Measurements from ENCODE around the gene KCNQ4. TPM values are rescaled to one million over a fixed set of nuclear protein-coding genes. Genes with fewer than 3 reads are reported as not detected.

KCNQ4 gene
- total RNA-seq, 1 experiment from 2014 or later = 1.4 TPM

GRCh38 chr1:40750451-40750908 is 33.1 kb upstream of the KCNQ4 start:
- H4K5ac ChIP-seq (ENCODE audit: insufficient read length, low read depth, low read length) = no peak overlapping the region
- no peak overlapping the region for H2BK15ac ChIP-seq (ENCODE audit: low read depth, low read length)
- H4K8ac ChIP-seq (replicated peaks; ENCODE audit: insufficient read length, low read depth, low read length) = no peak overlapping the region
- H2BK5ac ChIP-seq (ENCODE audit: insufficient read length, low read length) = no peak overlapping the region
- no peaks in the 10 kb centered on the region for H3K9me3 ChIP-seq (ENCODE audit: control insufficient read depth, low read depth, low read length)
- H2BK12ac ChIP-seq (ENCODE audit: insufficient read length, low read depth, low read length) = no peak overlapping the region
- no peak overlapping the region for H3K4me3 Mint-ChIP-seq
- no peak overlapping the region for H3K4ac ChIP-seq (ENCODE audit: low read depth, low read length)
- no peak overlapping the region for H3T11ph ChIP-seq (ENCODE audit: low read length)
- no peaks in the 10 kb centered on the region for H3K79me2 ChIP-seq (ENCODE audit: insufficient read depth, low read length)
- no peak overlapping the region for H2AK5ac ChIP-seq (ENCODE audit: insufficient read length, low read length)
- no peaks in the 10 kb centered on the region for H3K4me1 ChIP-seq (ENCODE audit: insufficient read depth, low read length)
- no peaks in the 10 kb centered on the region for H4K20me1 ChIP-seq (ENCODE audit: control insufficient read depth, insufficient read depth, insufficient read length)
- H3K27ac ChIP-seq (ENCODE audit: insufficient read length, low read depth, low read length) = no peak overlapping the region
- H3K27ac Mint-ChIP-seq = no peak overlapping the region
- no peaks in the 10 kb centered on the region for H3K23me2 ChIP-seq (ENCODE audit: insufficient read length, low read depth, low read length, poor library complexity, severe bottlenecking)
- no peak for TF ChIP-seq CTCF (conservative IDR thresholded peaks at IDR 0.05)
- no peaks in the 10 kb centered on the region for H3K9me3 Mint-ChIP-seq
- H3K36me3 Mint-ChIP-seq (ENCODE audit: insufficient read depth in 1 of 3, low read depth in 3 of 3) = peaks cover 22 to 89% (median 78%) of the 10 kb centered on the region in 3 experiments; a peak in 6 of 7 replicates
- no peak overlapping the region for H4K91ac ChIP-seq (ENCODE audit: insufficient read length, low read depth, low read length)
- H2BK120ac ChIP-seq (ENCODE audit: low read depth, low read length, poor library complexity, severe bottlenecking) = no peak overlapping the region
- H3K27me3 Mint-ChIP-seq (ENCODE audit: low read depth) = no peaks in the 10 kb centered on the region
- H3K4me2 ChIP-seq (ENCODE audit: insufficient read depth, insufficient read length, low read length) = no peak overlapping the region
- no peak overlapping the region for H3K56ac ChIP-seq (ENCODE audit: insufficient read length, low read depth, low read length)
- no peak overlapping the region for H3K18ac ChIP-seq (ENCODE audit: insufficient read length, low read depth, low read length)
- H2BK20ac ChIP-seq (ENCODE audit: low read depth, low read length, poor library complexity, severe bottlenecking) = no peak overlapping the region
- H3K23ac ChIP-seq (ENCODE audit: insufficient read length, low read depth, low read length) = no peak overlapping the region
- H3K27me3 ChIP-seq (ENCODE audit: insufficient read depth, low read length) = no peaks in the 10 kb centered on the region
- H3K79me1 ChIP-seq (ENCODE audit: insufficient read depth, low read depth, low read length, poor library complexity, severe bottlenecking) = no peaks in the 10 kb centered on the region
- 0 out of 4 replicates have a peak, but pooled peaks cover 0 to 3% of the 10 kb centered on the region in 2 experiments for H3K4me1 Mint-ChIP-seq
- no peak overlapping the region for H3K14ac ChIP-seq (ENCODE audit: insufficient read depth, low read length)
- H3K9ac ChIP-seq (ENCODE audit: extremely low read depth, insufficient read length, low read length) = no peak overlapping the region
- WGBS (ENCODE audit: extremely low coverage, insufficient read length, low lambda C conversion rate) = no CpG with 5 or more reads among the region's 2 CpGs
- no peak for DNase-seq
- no peak overlapping the region for H2AFZ ChIP-seq (ENCODE audit: low read length)
